Measurements from ENCODE around the gene LIM2. TPM values are rescaled to one million over a fixed set of nuclear protein-coding genes. Genes with fewer than 3 reads are reported as not detected.

Gene LIM2
- total and polyA plus RNA-seq, 2 of the 4 experiments (the other 2 are of a cell fraction), result not detected

Other genes starting within 250 kb of the LIM2 start
- not detected in 2 replicates for gene SIGLEC7, start 245.7 kb downstream of the LIM2 start, total RNA-seq (2012; rRNA removed)
- gene SIGLEC7, start 245.7 kb downstream of the LIM2 start, polyA plus RNA-seq (2012; rRNA removed), result not detected in 2 replicates
- gene CD33, start 162.9 kb downstream of the LIM2 start, total RNA-seq (2012; rRNA removed), result not detected in 2 replicates
- gene CD33, start 162.9 kb downstream of the LIM2 start, polyA plus RNA-seq (2012; rRNA removed), result not detected in 2 replicates
- gene SIGLECL1, start 136.9 kb downstream of the LIM2 start, total RNA-seq (2012; rRNA removed), result not detected in 2 replicates
- not detected in 2 replicates for gene SIGLECL1, start 136.9 kb downstream of the LIM2 start, polyA plus RNA-seq (2012; rRNA removed)
- not detected in 2 replicates for gene IGLON5, start 76.3 kb downstream of the LIM2 start, total RNA-seq (2012; rRNA removed)
- gene IGLON5, start 76.3 kb downstream of the LIM2 start, polyA plus RNA-seq (2012; rRNA removed), result not detected in 2 replicates
- gene VSIG10L, start 45.8 kb downstream of the LIM2 start, total RNA-seq (2012; rRNA removed), result under 0.01 and 0.18 TPM in 2 replicates
- 1.2 and 1.4 TPM in 2 replicates for gene VSIG10L, start 45.8 kb downstream of the LIM2 start, polyA plus RNA-seq (2012; rRNA removed)
- 166 and 175 TPM in 2 replicates for gene ETFB, start 21.6 kb downstream of the LIM2 start, total RNA-seq (2012; rRNA removed)
- 141 and 151 TPM in 2 replicates for gene ETFB, start 21.6 kb downstream of the LIM2 start, polyA plus RNA-seq (2012; rRNA removed)
- gene CLDND2, start 19.0 kb downstream of the LIM2 start, total RNA-seq (2012; rRNA removed), result not detected in 2 replicates
- gene CLDND2, start 19.0 kb downstream of the LIM2 start, polyA plus RNA-seq (2012; rRNA removed), result not detected in 2 replicates
- not detected in 2 replicates for gene NKG7, start 15.3 kb downstream of the LIM2 start, total RNA-seq (2012; rRNA removed)
- not detected in 2 replicates for gene NKG7, start 15.3 kb downstream of the LIM2 start, polyA plus RNA-seq (2012; rRNA removed)
- gene C19orf84, start 2.6 kb upstream of the LIM2 start, total RNA-seq (2012; rRNA removed), result not detected in 2 replicates
- not detected in 2 replicates for gene C19orf84, start 2.6 kb upstream of the LIM2 start, polyA plus RNA-seq (2012; rRNA removed)
- not detected in 2 replicates for gene SIGLEC10, start 29.7 kb upstream of the LIM2 start, total RNA-seq (2012; rRNA removed)
- not detected in 2 replicates for gene SIGLEC10, start 29.7 kb upstream of the LIM2 start, polyA plus RNA-seq (2012; rRNA removed)
- gene SIGLEC8, start 70.5 kb upstream of the LIM2 start, total RNA-seq (2012; rRNA removed), result not detected in 2 replicates
- gene SIGLEC8, start 70.5 kb upstream of the LIM2 start, polyA plus RNA-seq (2012; rRNA removed), result not detected in 2 replicates
- not detected in 2 replicates for gene CEACAM18, start 90.6 kb upstream of the LIM2 start, total RNA-seq (2012; rRNA removed)
- not detected in 2 replicates for gene CEACAM18, start 90.6 kb upstream of the LIM2 start, polyA plus RNA-seq (2012; rRNA removed)
- not detected in 2 replicates for gene SIGLEC12, start 113.8 kb upstream of the LIM2 start, total RNA-seq (2012; rRNA removed)
- not detected in 2 replicates for gene SIGLEC12, start 113.8 kb upstream of the LIM2 start, polyA plus RNA-seq (2012; rRNA removed)
- gene SIGLEC6, start 143.7 kb upstream of the LIM2 start, total RNA-seq (2012; rRNA removed), result not detected in 2 replicates
- not detected in 2 replicates for gene SIGLEC6, start 143.7 kb upstream of the LIM2 start, polyA plus RNA-seq (2012; rRNA removed)
- 6.4 and 8.4 TPM in 2 replicates for gene ZNF175, start 183.3 kb upstream of the LIM2 start, total RNA-seq (2012; rRNA removed)
- gene ZNF175, start 183.3 kb upstream of the LIM2 start, polyA plus RNA-seq (2012; rRNA removed), result 3.3 and 3.6 TPM in 2 replicates
- gene SIGLEC5, start 242.4 kb upstream of the LIM2 start, total RNA-seq (2012; rRNA removed), result not detected in 2 replicates
- gene SIGLEC5, start 242.4 kb upstream of the LIM2 start, polyA plus RNA-seq (2012; rRNA removed), result not detected in 2 replicates

All from IMR-90 (cell line).